Measurements from ENCODE around the gene IQGAP3. TPM values are rescaled to one million over a fixed set of nuclear protein-coding genes. Genes with fewer than 3 reads are reported as not detected.

The IQGAP3 gene
- total RNA-seq, 3 donors from 2014 or later: 3.4 to 15.5 (median 5.7) TPM

- no peak for TF ChIP-seq CTCF (IDR thresholded peaks at IDR 0.05)
- H3K9me3 ChIP-seq: no peaks in the 10 kb centered on the region
- peaks cover 13% of the 10 kb centered on the region for H3K4me1 ChIP-seq (ENCODE audit: low read depth)
- no peaks in the 10 kb centered on the region for H3K36me3 ChIP-seq (ENCODE audit: low read depth)
- intact Hi-C loops (cut with DNase I, micrococcal nuclease): loop anchor here (10.0 kb wide), 2 partner anchors 118 to 148 kb away; no protein-coding TSS in a partner anchor
- ATAC-seq (no peak), DNase-seq (peak in 1 of 3 donors; percentile 38)
- H3K4me3 ChIP-seq: no peak overlapping the region
These were observed 30.2 kb upstream of the IQGAP3 start for GRCh38 chr1:156602557-156602993.

- Histone ChIP-seq H3K4me3 (no peak overlapping the region), H3K4me1 (ENCODE audit: low read depth) (peaks cover 13% of the 10 kb centered on the region), H3K9me3 (no peaks in the 10 kb centered on the region), H3K36me3 (ENCODE audit: low read depth) (no peaks in the 10 kb centered on the region)
- DNase-seq (no peak), ATAC-seq (no peak)
- intact Hi-C loops (cut with DNase I, micrococcal nuclease): loop anchor here (10.0 kb wide), 2 partner anchors 117 to 147 kb away; no protein-coding TSS in a partner anchor
- no peak for TF ChIP-seq CTCF (IDR thresholded peaks at IDR 0.05)
These were observed 29.5 kb upstream of the IQGAP3 start for GRCh38 chr1:156601892-156602291.

- ATAC-seq: peak; percentile 89
- TF ChIP-seq CTCF (IDR thresholded peaks at IDR 0.05): no peak
- Histone ChIP-seq H3K4me3 (peak within 1 kb of the TSS; percentile 41), H3K36me3 (ENCODE audit: low read depth) (no peaks in the 10 kb centered on the region), H3K4me1 (ENCODE audit: low read depth) (peaks cover 13% of the 10 kb centered on the region), H3K9me3 (no peaks in the 10 kb centered on the region)
- DNase-seq: peak; percentile 76 to 83 (median 78)
- intact Hi-C loops (cut with DNase I, micrococcal nuclease): loop anchor here (10.0 kb wide), 2 partner anchors 116 to 146 kb away; no protein-coding TSS in a partner anchor
These were observed 28.9 kb upstream of the IQGAP3 start, which contains the start of gene GPATCH4 for GRCh38 chr1:156601122-156601830. Gene GPATCH4, minus strand, starts transcription at chr1:156601479.

- Histone ChIP-seq H3K36me3 (ENCODE audit: low read depth) (no peaks in the 10 kb centered on the region), H3K4me3 (peak overlapping the region; percentile 41), H3K9me3 (no peaks in the 10 kb centered on the region), H3K4me1 (ENCODE audit: low read depth) (peaks cover 13% of the 10 kb centered on the region)
- no peak for DNase-seq
- no peak for TF ChIP-seq CTCF (IDR thresholded peaks at IDR 0.05)
- ATAC-seq: peak; percentile 28
- intact Hi-C loops (cut with DNase I, micrococcal nuclease): loop anchor here (10.0 kb wide), 2 partner anchors 116 to 146 kb away; no protein-coding TSS in a partner anchor
These were observed 28.4 kb upstream of the IQGAP3 start for GRCh38 chr1:156600733-156601121.

- H3K4me3 ChIP-seq: no peak overlapping the region
- ATAC-seq: no peak
- no peaks in the 10 kb centered on the region for H3K36me3 ChIP-seq (ENCODE audit: low read depth)
- no peak for DNase-seq
- TF ChIP-seq CTCF (IDR thresholded peaks at IDR 0.05): no peak
- peaks cover 13% of the 10 kb centered on the region for H3K4me1 ChIP-seq (ENCODE audit: low read depth)
- intact Hi-C loops (cut with DNase I, micrococcal nuclease): loop anchor here (10.0 kb wide), 2 partner anchors 115 to 145 kb away; no protein-coding TSS in a partner anchor
- H3K9me3 ChIP-seq: no peaks in the 10 kb centered on the region
These were observed 27.4 kb upstream of the IQGAP3 start for GRCh38 chr1:156599811-156600210.

Measured in mucosa of descending colon (tissue), 3 donors.